Dedifferentiated amniotic fluid mesenchymal stem cell (primary cell): ENCODE measurements around the gene CD47.

Experiments used
- DNase-seq: peaks from one replicate; pipeline ENCODE4 v3.0.0-alpha.2; 2016; ENCODE audit errors: extremely low spot score

Gene CD47

DNA sequence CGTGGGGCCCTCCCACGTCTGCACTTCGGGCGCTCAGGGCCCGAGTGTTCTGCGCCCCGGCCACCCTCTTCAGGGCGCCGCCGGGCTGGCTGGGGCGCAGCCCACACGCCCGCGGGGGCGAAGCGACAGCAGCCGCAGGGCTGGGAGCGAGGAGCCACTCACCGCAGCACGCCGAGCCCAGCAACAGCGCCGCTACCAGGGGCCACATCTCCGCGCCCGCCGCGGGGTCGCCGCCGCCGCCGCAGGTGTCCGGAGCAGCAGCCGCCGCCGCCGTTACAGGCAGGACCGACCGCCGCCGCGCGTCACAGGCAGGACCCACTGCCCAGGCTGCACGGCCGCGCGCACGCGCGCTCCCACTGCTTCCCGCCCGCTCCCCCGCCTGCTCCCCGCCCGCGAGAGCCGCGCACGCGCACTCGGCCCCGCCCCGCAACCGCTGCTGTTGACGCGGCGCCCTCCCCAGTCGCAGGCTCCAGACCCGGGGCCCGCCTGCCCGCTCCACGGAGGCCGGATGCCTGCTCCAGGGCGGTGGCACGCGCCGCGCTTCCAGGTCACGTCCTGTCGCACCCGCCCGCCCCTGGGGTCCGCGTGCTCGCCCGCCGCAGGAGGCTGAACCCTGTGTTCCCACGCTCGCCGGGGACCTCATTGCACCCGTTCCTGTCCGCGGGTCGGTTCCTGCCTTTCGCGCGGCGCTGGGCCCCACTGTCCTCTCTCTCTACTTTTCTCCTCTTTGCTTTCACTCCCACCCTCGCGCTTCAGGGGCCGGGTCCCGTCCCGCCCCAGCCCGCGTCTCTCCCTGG is at the start of gene CD47:
TSS of gene CD47 (minus strand) at position 331 of the 797 bp plus-strand sequence. CDS start at position 208, 123 bp downstream.
- peak; percentile 70 for DNase-seq

DNA sequence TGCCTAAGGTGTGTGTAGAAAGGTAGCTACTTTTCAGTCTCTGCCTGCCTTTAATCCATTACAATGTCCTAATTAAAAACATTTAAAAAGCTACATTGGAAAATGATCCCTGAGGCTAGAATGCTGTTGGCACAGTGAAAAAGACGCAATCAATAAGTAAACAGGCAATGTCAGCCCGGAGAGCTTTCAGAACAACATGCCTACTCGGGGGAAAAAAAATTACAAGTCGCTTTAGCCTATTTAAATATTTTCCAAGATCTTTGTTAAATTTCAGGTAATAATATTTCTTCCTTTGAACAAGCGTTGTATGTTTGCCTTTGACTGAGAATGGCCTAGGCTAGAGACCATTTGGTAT is 46.6 kb upstream of the CD47 start:
- DNase-seq = no peak

DNA sequence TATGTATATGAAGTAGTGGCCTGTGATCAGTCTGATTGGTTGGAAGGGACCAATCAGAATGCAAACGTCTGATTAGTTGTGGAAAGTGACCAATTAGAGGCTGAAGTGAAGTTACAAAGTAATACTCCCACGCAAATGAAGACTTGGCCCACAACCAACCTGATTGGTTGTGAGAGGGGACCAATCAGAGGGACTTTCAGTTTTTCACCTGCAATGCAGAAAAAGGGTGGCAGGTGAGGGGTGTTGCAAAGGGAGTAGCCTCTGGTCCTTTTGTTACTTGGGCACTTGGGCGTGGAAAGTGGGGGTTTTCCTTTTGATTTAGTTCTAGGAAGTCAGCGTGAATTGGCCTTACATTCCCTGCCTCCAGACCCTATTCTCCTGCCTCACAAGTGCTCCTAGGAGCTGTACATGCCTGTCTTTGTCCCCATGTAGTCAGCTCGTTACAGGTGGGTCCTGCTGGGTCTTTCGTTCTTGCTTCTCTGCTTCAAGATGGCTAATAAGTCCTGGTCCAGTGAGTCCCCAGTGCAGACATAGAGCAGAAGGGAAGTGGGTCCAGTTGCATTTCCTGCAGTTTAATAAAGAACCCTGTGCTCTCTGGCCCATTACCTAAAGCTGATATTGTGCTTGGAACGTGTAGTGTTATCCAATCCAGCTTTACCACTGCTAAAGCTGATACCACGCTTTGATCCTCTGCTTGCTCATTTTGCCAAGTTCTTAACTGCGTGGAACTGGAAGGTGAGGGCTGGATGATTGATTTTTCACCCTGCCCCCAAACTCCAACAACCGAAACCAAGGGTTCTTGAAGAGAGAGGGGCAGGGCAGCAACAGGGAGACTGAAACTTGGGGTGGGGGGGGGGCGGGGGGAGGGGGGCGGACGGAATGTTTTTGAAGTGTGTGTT is 46.0 kb upstream of the CD47 start:
- DNase-seq = no peak

DNA sequence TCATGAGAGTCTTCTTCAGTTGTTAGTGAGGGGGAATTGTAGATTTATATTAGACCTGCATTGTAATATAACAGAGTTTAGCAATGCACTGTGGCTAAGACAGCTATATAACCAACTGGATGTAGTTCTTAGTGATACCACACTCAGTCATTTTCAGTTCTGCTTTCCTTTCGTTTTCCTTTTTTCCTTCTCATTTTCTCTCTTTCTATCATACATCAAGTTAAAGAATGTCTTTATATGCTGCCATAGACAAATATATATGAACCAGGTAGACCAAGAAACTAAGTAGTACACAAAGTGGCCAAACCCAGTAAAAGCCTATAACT is 43.7 kb upstream of the CD47 start:
- no peak for DNase-seq

DNA sequence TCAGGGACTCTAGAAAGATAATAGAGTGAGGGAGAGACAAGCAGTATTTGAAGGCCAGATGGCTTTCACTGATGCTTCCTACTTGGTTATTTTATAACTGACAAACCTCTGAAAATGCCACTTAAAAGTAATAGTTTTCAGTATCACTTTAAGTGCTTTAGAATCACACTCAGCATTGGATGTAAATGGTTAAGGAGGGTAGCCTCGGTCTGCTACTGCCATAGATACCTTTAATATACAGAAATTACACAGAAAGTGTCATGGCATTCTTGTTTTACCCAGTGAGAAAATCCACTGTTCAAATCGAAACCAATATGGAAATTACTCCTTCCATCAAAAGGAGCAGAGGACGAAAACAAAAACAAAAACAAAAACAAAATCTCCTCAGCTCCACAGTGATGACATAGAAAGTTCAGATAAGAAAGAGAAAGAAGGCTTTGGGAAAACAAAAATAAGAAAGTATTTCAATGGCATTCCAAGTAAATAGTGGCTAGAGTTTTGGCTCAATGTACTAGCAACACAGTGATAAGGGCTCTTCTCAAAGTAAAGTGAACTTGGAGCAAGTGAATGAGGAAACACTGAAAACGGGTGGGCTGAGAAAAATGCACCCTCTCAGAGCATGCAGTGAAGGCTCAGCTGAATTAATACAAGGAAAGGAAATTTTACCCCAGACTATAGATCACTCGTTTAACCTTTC is 43.2 kb upstream of the CD47 start:
- no peak for DNase-seq

DNA sequence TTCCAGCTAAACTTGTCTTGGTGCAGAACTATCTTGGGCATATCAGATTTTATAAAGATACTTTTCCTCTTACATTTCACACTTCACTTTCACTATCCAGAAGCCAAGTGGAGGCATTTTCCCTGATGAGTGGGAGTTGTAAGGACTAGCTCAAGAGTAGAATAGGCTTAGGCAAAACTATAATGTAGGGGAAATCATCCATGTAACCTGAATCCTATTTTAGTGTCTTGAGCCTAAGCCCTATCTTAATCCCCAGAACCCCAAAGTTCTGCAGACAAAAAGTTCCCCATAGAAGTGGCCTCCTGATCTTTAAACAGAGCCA is 42.2 kb upstream of the CD47 start:
- no peak for DNase-seq

DNA sequence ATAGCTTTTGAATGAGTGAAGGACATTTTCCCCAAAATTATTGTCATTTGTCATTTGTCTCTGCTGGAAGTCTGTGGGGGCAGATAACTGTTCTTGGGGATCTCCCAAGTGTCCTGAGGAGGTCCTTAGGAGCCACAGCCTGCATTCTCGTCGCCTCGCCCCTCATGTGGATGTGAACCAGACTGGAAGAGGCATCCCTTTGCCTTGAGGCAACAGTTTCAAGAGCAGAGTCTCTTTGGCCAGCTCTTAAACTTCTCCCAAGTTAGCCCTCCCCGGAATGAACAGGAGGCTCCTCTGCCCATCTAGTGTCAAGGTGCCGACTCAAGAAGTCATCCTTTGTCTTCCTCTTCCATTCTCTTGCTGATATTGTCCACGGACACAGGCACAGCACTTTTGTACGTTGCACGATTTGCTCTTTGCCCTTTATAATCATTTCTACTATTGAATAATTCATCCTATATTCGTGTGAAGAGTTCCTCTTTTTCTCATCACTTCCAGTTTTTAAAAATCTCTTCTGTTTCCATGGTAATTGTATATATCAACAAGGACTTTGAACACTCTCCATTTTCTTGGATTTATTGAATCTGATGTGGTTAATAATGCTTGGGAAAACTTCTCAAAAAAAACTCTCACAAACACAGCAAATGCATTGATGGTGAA is 40.8 kb upstream of the CD47 start:
- no peak for DNase-seq

DNA sequence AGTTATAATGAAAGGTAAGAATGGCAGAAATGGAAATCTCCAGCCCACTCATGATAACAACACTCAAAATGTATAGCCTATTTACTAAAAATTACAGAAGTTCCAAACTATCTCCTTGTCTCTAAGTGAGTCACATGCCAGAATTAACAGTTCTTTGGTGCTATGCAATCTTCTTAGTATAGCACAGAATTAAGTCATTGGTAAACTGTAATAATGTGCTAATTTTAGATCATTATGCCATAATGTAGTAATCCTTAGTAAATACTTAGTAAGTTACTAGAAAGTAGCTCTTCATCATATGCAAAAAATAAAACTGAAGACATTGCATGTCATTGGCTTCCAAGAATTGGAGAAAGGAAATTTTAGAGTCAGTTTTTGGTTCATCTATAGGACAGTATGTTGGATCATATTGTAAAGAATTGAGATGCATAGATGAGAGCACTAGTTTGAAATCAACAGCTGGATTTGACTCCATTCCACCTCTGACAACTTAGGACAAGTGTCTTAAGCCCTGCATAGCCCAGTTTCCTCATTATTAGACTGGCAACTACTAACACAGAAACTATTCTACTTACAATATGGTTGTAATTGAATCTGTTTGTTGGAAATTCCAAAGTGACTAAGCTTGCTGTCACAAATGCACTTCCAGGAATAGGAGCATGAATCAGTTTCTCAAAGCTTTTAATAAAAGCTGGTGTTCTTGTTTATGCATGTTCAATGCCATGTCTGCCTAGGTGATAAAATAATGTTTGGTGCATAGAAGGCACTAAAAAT is 40.1 kb upstream of the CD47 start:
- peak; percentile 74 for DNase-seq

DNA sequence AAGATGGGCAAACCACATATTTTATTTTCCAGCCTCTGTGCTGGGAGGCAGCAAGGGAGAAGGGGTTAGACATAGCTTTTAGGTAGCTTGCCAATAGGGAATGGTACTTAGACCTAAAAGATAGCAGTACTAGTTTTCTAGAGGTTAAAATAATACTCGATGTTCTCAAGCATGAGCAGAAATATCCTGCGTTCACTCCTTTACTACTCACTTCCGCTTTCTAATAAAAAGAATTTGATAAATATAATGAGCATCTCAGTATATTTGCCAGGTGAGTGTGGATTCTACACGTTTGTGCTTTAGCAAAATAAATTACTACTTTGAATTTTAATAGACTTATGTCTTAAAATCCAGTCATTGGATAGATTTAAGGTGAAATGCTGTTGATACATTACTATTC is 39.4 kb upstream of the CD47 start:
- DNase-seq = no peak

DNA sequence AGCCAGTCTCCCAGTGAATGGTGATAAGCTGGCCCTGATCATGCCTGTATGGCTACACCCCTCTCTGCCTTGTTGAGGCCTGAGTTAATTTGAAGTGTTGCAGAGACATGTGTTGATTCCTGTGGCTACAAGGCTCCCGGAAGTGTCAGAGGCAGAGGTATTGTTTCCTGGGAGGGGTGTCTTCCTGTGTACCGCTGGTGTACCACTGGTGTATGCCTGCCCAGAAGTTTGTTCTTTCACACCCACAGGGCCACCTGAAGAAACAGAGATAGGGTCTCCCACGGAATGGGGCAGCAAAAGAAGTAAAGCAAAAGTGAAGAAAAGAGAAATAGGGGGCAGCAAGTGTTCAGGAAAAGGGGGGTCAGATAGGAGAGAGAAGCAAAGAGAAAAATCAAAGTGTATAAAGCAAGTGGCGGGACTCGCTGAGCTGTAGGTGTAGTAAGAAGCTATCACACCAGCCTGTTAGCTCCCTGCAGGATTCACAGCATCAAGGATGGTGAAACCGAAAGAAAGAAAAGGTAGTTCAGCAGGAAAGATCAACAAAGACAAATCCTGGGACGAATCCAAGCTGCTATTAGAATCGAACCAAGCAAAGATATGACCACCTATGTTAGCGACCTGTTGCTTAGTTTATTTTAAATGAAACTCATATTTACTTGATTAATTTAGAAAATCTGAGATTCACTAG is 36.6 kb upstream of the CD47 start:
- DNase-seq = no peak

DNA sequence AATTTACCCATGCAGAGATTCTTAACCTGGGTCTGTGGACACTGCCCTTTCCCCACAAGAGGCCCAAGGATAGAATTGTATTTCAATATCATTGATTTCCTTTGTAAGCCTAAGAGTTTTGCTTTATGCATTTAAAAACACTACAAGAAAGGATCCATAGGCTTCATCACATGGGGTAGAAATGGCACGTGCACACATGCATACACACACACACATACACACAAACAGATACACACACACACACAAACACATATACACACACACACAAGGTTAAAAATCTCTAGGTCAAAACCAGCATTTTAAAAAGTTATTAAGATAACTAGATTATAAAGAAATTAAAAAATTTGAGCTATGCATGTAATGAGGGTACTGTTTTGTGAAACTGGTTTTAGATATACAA is 35.5 kb upstream of the CD47 start:
- no peak for DNase-seq

DNA sequence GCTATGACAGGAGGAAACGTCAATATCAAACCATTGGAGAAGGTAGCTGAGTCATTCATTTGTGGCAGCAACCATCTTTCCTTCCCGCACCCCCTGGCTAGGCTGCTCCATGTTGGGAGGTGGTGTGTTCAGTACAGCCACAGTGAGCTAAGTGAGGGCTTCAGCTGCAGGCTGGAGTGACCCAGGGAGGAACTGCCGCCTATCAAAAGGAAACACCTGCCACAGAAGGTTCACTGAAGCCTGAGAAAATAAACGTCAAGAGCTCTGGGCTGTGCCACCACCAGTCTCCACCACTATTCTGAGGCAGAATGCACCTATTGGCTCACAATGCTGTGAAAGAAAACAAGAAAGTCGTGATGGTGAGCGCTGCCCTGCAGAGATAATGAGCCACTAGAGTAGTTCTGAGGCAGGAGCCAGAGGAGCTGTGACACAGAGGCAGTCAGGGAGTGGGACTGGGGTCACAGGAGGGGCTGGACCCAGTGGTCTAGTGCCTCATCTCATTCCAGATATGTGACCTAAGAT is 34.8 kb upstream of the CD47 start:
- DNase-seq = no peak

DNA sequence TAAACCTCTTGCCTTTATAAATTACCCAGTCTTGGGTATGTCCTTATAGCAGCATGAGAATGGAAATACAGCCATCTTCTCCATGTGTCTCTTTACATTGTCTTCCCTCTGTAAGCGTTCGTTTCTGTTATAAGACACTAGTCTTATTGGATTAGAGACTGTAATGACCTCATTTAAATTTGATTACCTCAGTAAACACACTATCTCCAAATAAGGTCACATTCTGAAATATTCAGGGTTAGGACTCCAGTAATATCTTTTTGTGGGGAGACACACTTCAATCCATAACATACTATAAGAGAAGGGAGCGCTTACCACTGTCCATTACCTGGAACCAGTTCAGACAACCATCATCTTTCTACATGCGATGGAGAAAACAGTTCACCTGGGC is 34.3 kb upstream of the CD47 start:
- DNase-seq = no peak

DNA sequence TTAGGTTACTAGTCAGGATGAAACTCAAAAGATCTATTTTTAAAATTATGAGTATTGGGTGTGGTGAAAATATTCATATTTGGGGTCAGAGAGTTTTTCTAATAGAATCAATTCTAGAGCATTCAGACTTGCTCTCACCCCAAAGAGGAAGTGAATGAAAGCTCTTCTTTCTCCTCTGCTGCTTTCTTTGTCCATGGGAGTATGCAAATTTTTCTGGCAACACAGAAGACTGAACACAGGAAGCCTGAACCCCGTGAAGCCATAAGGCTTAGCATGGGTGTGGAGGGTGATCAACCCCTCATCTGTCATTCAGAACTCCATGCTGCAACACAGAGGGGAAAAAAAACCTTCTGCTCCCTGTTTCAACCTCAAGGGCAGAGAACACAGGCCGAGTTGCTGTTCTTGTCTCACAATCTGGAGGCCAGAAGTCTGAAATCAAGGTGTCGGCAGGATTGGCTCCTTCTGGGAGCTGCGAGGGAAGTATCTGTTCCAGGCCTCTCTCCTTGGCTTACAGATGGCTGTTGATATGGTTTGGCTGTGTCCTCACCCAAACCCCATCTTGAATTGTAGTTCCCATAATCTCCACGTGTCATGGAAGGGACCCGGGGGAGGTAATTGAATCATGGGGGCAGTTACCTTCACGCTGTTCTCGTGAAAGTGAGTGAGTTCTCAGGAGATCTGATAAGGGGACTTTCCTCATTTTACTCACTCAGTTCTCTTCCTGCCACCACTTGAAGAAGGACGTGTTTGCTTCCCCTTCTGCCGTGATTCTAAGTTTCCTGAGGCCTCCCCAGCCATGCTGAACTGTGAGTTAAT is 33.7 kb upstream of the CD47 start:
- DNase-seq = no peak

DNA sequence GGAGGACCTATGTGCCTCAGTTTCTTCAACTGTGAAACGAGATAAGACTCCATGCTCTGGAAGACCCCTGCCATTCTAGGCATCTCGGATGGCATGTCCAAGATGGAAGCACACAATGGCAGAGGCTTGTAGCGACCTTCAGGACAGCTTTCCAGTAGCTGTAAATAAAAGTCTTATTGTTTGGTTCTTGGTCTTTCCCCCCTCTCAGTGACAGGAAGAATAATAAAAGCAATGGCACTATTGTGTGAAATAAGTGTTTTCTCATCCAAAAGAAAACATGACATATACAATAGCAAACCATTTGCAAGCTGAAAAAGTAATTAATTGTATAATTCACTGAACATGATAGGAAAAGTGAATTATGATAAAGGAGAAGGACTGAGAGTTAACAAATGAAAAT is 32.5 kb upstream of the CD47 start:
- DNase-seq = no peak

DNA sequence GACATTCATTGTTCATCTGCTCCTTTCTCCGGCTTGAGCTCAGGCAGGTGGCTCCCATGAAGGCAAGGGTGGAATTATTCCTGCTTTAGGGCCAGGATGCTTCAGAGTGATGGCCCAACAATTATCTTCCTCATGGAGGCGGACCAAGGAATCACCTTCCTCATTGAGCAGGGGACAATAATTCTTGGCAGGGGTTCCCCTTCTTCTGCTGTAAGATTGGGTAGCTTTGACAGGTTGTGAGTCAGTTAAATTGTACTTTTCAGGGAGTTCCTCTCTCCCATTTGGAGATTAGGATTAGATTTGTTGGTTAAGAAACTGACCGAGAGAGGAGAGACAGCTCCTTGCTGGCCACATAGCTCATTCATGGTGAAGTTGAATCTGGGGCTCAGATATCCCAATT is 31.4 kb upstream of the CD47 start:
- no peak for DNase-seq

DNA sequence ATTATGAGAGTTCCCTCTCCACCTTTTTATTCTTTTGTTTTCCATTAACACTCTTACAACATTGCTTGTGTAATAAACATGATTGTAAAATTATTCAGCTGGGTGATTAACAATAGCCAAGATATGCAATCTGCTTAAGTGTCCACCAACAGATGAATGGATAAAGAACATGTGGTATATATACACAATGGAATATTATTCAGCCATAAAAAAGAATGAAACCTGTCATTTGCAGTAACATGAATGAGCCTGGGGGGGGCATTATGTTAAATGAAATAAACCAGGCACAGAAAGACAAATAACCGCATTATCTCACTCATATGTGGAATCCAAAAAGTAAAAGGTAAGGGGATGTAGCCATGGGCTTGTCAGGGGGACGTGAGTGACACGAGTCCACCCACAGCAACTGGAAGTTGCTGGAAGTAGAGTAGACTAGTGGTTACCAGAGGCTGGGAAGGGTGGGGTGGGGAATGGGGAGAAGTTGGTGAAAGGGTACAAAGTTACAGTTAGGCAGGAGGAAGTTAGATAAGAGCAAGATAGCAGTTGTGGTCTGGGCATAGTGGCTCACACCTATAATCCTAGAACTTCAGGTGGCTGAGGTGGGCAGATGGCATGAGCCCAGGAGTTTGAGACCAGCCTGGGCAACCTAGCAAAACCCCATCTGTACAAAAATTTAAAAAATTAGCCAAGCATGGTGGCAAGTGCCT is 28.7 kb upstream of the CD47 start:
- DNase-seq = no peak

DNA sequence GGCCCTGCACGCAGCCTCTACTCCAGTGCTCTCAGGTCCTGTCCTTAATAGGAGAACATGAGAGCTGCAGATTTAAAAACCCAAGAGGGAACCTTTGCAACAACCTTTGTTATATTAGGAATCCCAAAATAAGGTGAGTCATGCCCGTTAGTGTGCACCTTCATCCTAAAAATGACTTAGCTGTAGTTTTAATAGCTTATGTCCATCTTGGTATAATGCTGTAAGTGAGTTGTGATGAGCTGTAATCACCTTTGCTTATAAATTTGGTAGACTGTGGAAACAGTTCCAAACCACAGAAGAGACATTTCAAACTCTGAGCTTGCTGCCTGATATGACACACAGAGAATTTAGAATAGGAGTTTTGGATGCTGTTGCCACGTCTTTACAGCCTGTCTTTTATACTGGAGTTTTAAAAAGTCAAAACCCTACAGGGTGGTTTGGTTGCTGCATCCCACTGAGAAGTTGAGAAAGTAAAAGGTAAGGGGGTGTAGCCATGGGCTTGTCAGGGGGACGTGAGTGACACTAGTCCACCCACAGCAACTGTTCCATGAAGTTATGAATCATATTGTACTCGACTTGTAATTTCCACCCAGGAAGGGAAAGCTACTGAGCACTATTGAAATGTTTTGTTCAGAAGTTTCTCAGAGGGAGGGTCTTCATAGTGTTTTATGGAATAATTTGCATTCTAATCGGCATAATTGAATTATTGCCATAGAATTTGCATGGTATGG is 27.4 kb upstream of the CD47 start:
- no peak for DNase-seq
